CD14-positive monocyte (primary cell): ENCODE data around the gene MAST2. TPM values are rescaled to one million over a fixed set of nuclear protein-coding genes. Genes with fewer than 3 reads are reported as not detected.

Experiments used
- DNase-seq, 3 donors: peaks; one replicate each; pipeline ENCODE4 v3.0.0-alpha.2; 2011 to 2022
- H2AFZ ChIP-seq: 2 replicates; pipeline ENCODE4 v1.6.0; 2012; ENCODE audit warnings: mild to moderate bottlenecking, low read depth, low read length, inconsistent platforms; ENCODE audit not compliant: insufficient read depth, poor library complexity, severe bottlenecking
- H3K27ac ChIP-seq, 2 donors: 1 replicate in 1 of 2; 2 replicates in 1 of 2; pipeline ENCODE4 v1.5.1; 2012 to 2013; ENCODE audit warnings: low read length in 2 of 2, control low read depth in 1 of 2, inconsistent platforms in 1 of 2, low read depth in 1 of 2, mild to moderate bottlenecking in 1 of 2
- H3K27me3 ChIP-seq, 2 donors: one replicate each; pipeline versions ENCODE4 v1.6.0 to v1.6.1; 2011 to 2013; ENCODE audit warnings: low read length in 2 of 2; ENCODE audit not compliant: control insufficient read depth in 2 of 2, insufficient read depth in 2 of 2
- H3K36me3 ChIP-seq, 2 donors: replicated peaks in 1 of 2; 1 replicate in 1 of 2; 2 replicates in 1 of 2; pipeline versions ENCODE4 v1.5.1 to v1.6.1; 2012 to 2013; ENCODE audit warnings: low read length in 2 of 2, control low read depth in 1 of 2, inconsistent platforms in 1 of 2, mild to moderate bottlenecking in 1 of 2; ENCODE audit not compliant: insufficient read depth in 2 of 2, control insufficient read depth in 1 of 2
- H3K4me1 ChIP-seq, 2 donors: 1 replicate in 1 of 2; 2 replicates in 1 of 2; pipeline versions ENCODE4 v1.5.1 to v1.6.1; 2012 to 2013; ENCODE audit warnings: low read length in 2 of 2, control low read depth in 1 of 2, inconsistent platforms in 1 of 2, mild to moderate bottlenecking in 1 of 2, moderate library complexity in 1 of 2; ENCODE audit not compliant: insufficient read depth in 2 of 2, control insufficient read depth in 1 of 2
- H3K4me2 ChIP-seq: replicated peaks from 2 replicates; pipeline ENCODE3; 2012; ENCODE audit warnings: low read length, moderate library complexity, mild to moderate bottlenecking; ENCODE audit not compliant: poor library complexity, severe bottlenecking; ENCODE audit errors: extremely low read depth
- H3K4me3 ChIP-seq, 3 experiments: fragments of 200-600 bp in 1 of 3; sonication (generic) in 1 of 3; replicated peaks in 1 of 3; 1 replicate in 2 of 3; 2 replicates in 1 of 3; pipeline ENCODE4 v1.5.1; 2011 to 2013; ENCODE audit warnings: low read length in 3 of 3, mild to moderate bottlenecking in 3 of 3, control low read depth in 2 of 3, low read depth in 2 of 3, inconsistent platforms in 1 of 3, moderate library complexity in 1 of 3
- H3K79me2 ChIP-seq: 2 replicates; pipeline ENCODE4 v1.6.0; 2012; ENCODE audit warnings: mild to moderate bottlenecking, control low read depth, inconsistent platforms, low read length, moderate library complexity; ENCODE audit not compliant: insufficient read depth
- H3K9ac ChIP-seq: 2 replicates; pipeline ENCODE4 v1.6.0; 2017; ENCODE audit warnings: low read length, mild to moderate bottlenecking; ENCODE audit not compliant: insufficient read depth, poor library complexity, severe bottlenecking
- H3K9me3 ChIP-seq, 2 donors: replicated peaks in 1 of 2; 1 replicate in 1 of 2; 2 replicates in 1 of 2; pipeline versions ENCODE4 v1.5.1 to v1.6.1; 2012 to 2013; ENCODE audit warnings: low read length in 2 of 2, control low read depth in 1 of 2; ENCODE audit not compliant: control insufficient read depth in 1 of 2, insufficient read depth in 1 of 2
- H4K20me1 ChIP-seq: 2 replicates; pipeline ENCODE4 v1.6.0; 2012; ENCODE audit warnings: mild to moderate bottlenecking, low read length, control low read depth, moderate library complexity; ENCODE audit not compliant: insufficient read depth
- H3K27ac Mint-ChIP-seq, 7 donors: one replicate each; pipeline ENCODE4 v1.8.0; 2020; ENCODE audit warnings: mild to moderate bottlenecking in 7 of 7, mixed read lengths in 7 of 7, moderate library complexity in 6 of 7, inconsistent platforms in 2 of 7
- H3K27me3 Mint-ChIP-seq, 3 donors: one replicate each; pipeline ENCODE4 v1.8.0; 2021 to 2022; ENCODE audit warnings: low read depth in 3 of 3, mild to moderate bottlenecking in 3 of 3, mixed read lengths in 3 of 3, moderate library complexity in 3 of 3, inconsistent platforms in 1 of 3
- H3K36me3 Mint-ChIP-seq, 2 donors: one replicate each; pipeline ENCODE4 v1.8.0; 2020; ENCODE audit warnings: mixed read lengths in 2 of 2, inconsistent platforms in 1 of 2, mild to moderate bottlenecking in 1 of 2
- H3K4me1 Mint-ChIP-seq: one replicate; pipeline ENCODE4 v1.8.0; 2020; ENCODE audit warnings: mild to moderate bottlenecking, mixed read lengths
- H3K4me3 Mint-ChIP-seq, 2 donors: one replicate each; pipeline ENCODE4 v1.8.0; 2020; ENCODE audit warnings: mild to moderate bottlenecking in 2 of 2, mixed read lengths in 2 of 2, moderate library complexity in 1 of 2
- H3K9me3 Mint-ChIP-seq, 7 donors: one replicate each; pipeline ENCODE4 v1.8.0; 2020 to 2022; ENCODE audit warnings: mixed read lengths in 7 of 7, mild to moderate bottlenecking in 6 of 7, moderate library complexity in 6 of 7, inconsistent platforms in 2 of 7
- CTCF ChIP-seq: fragments of 200-600 bp; IDR thresholded peaks from one replicate; pipeline ENCODE4 v1.8.0; 2022; ENCODE audit warnings: antibody characterized with exemption, mild to moderate bottlenecking
- WGBS: methylation state at CpG from one replicate; pipeline ENCODE4 v1.1.5; 2013; ENCODE audit warnings: missing lambda C conversion rate; ENCODE audit not compliant: insufficient coverage; 5-methylcytosine and 5-hydroxymethylcytosine counted together
- intact Hi-C, 2 donors: fragments of 100-400 bp; cut with micrococcal nuclease; formaldehyde crosslinking; loops; one replicate each; pipeline versions ENCODE4 v1.15.0 to v1.15.1; 2023
- polyA plus RNA-seq, 3 donors: library from polyadenylated mRNA; depleted of rRNA in 1 of 3; unstranded in 2 of 3; stranded (reverse) in 1 of 3; fragments of 300-500 nt in 2 of 3; fragments of >200 nt in 1 of 3; fragmentation: Illumina TruSeq in 2 of 3; gene quantifications; 1 replicate in 2 of 3; 2 replicates in 1 of 3; pipeline ENCODE4 v1.2.3, GENCODE V29; 2012 to 2021

Gene MAST2
- polyA plus RNA-seq, 3 donors: 1.0 to 7.2 (median 2.5) TPM

- H3K27ac Mint-ChIP-seq: no peak overlapping the region
- H3K4me2 ChIP-seq: no peak overlapping the region
Measured at GRCh38 chr1:45876000-45876617, 72.7 kb downstream of the MAST2 start.

GRCh38 chr1:45877264-45877663 is 73.9 kb downstream of the MAST2 start:
- no peaks in the 10 kb centered on the region for H3K79me2 ChIP-seq
- H3K4me1 Mint-ChIP-seq: peaks cover 4% of the 10 kb centered on the region
- H3K27me3 ChIP-seq: peaks cover 10 to 66% of the 10 kb centered on the region in 2 donors

More at GRCh38 chr1:45876000-45876617, 72.7 kb downstream of the MAST2 start:
- no peaks in the 10 kb centered on the region for H4K20me1 ChIP-seq
- no peak overlapping the region for H3K4me3 ChIP-seq
- intact Hi-C loops: no loop called here
- no peak for DNase-seq
- no peak for TF ChIP-seq CTCF
- H3K27ac ChIP-seq: no peak overlapping the region
- H3K36me3 ChIP-seq: no peaks in the 10 kb centered on the region
- no peaks in the 10 kb centered on the region for H3K79me2 ChIP-seq
- Mint-ChIP-seq H3K36me3 (peaks cover 2% of the 10 kb centered on the region in 2 donors), H3K4me3 (no peak overlapping the region), H3K9me3 (peaks cover 0 to 3% (median 0%) of the 10 kb centered on the region in 7 donors), H3K4me1 (peaks cover 4% of the 10 kb centered on the region), H3K27me3 (peaks cover 20 to 34% (median 20%) of the 10 kb centered on the region in 3 donors)
- WGBS: 95% methylated on average over 2 of the region's 2 CpGs
- no peaks in the 10 kb centered on the region for H3K9me3 ChIP-seq
- H3K27me3 ChIP-seq: peaks cover 10 to 59% of the 10 kb centered on the region in 2 donors
- no peak overlapping the region for H2AFZ ChIP-seq
- no peak overlapping the region for H3K9ac ChIP-seq
- no peaks in the 10 kb centered on the region for H3K4me1 ChIP-seq

More at GRCh38 chr1:45877264-45877663, 73.9 kb downstream of the MAST2 start:
- H3K4me3 ChIP-seq: no peak overlapping the region
- Mint-ChIP-seq H3K9me3 (peaks cover 0 to 5% (median 0%) of the 10 kb centered on the region in 7 donors), H3K27me3 (peaks cover 23 to 34% (median 24%) of the 10 kb centered on the region in 3 donors), H3K4me3 (peak overlapping the region in 1 of 2 donors; percentile 50), H3K36me3 (peaks cover under 1 to 4% of the 10 kb centered on the region in 2 donors), H3K27ac (no peak overlapping the region)
- no peaks in the 10 kb centered on the region for H3K9me3 ChIP-seq
- no peak overlapping the region for H3K9ac ChIP-seq
- no peak for DNase-seq
- H3K27ac ChIP-seq: no peak overlapping the region
- H3K4me2 ChIP-seq: no peak overlapping the region
- H4K20me1 ChIP-seq: no peaks in the 10 kb centered on the region
- H3K36me3 ChIP-seq: no peaks in the 10 kb centered on the region
- no peak for TF ChIP-seq CTCF
- WGBS: 100% methylated on average over 1 of the region's 4 CpGs
- no peak overlapping the region for H2AFZ ChIP-seq
- no peaks in the 10 kb centered on the region for H3K4me1 ChIP-seq
- intact Hi-C loops: no loop called here
